Loucy (cell line): ENCODE data around the gene SLC2A11.

Experiments used
- EZH2phosphoT487 ChIP-seq: fragments of 200-600 bp; IDR thresholded peaks from 2 replicates; pipeline ENCODE4 v1.6.1; 2018; ENCODE audit warnings: antibody characterized with exemption, mild to moderate bottlenecking, moderate library complexity, borderline replicate concordance
- TF ChIP-seq, protein P1 (sequence below): fragments of 200-600 bp; sonication (generic); conservative IDR thresholded peaks from 2 replicates; pipeline ENCODE4 v1.5.1; 2014; ENCODE audit warnings: mild to moderate bottlenecking, antibody characterized with exemption, low read length

DNA sequence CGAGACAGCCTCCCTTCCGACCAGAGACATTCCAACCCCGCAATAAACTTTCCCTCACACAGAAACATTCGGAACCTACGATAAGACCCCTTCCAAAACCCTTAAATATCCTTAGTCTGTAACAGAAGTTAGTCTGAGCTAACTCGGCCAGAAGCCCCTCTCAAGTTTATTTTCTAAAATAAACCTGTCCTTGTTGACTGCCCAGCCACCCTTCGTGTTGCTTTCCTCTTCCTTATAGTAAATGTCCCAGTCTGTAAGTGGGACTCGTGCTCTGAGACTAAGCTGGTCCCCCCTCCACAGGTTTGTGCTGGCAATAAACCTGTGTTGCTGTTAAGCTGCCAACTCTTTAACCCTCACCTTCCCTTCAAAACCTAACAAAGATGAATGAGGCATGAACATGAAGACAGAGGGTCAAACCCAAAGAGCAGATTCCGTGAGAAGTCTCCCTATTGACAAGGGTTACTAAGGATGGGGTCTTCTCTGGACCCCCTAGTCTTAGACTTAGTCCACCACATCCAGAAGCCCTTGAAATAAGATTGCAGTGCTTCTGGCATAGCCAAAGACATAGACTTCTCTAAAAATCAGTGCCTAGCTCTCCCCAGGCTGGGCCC, 54.7 kb downstream of the SLC2A11 start:
- TF ChIP-seq, protein P1, sequence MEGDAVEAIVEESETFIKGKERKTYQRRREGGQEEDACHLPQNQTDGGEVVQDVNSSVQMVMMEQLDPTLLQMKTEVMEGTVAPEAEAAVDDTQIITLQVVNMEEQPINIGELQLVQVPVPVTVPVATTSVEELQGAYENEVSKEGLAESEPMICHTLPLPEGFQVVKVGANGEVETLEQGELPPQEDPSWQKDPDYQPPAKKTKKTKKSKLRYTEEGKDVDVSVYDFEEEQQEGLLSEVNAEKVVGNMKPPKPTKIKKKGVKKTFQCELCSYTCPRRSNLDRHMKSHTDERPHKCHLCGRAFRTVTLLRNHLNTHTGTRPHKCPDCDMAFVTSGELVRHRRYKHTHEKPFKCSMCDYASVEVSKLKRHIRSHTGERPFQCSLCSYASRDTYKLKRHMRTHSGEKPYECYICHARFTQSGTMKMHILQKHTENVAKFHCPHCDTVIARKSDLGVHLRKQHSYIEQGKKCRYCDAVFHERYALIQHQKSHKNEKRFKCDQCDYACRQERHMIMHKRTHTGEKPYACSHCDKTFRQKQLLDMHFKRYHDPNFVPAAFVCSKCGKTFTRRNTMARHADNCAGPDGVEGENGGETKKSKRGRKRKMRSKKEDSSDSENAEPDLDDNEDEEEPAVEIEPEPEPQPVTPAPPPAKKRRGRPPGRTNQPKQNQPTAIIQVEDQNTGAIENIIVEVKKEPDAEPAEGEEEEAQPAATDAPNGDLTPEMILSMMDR: no peak
- TF ChIP-seq EZH2phosphoT487: no peak
